Hematopoietic multipotent progenitor cell treated with erythropoietin and hydrocortisone succinate and interleukin-3 and kit ligand, for 15 days (in vitro differentiated cells): Measurements from ENCODE around the gene CCT8L2.
"Not testable (repeated sequence)": the region's sequence is repeated elsewhere in the genome, so short reads cannot be mapped to it uniquely, and the experiment has no call there.

ENCODE experiments used
- DNase-seq: peaks from one replicate; pipeline ENCODE4 v3.0.0-alpha.2; 2015; ENCODE audit warnings: low spot score

CCT8L2 gene

GRCh38 chr22:16558376-16558945 is 34.1 kb downstream of the CCT8L2 start:
- not testable (repeated sequence) for DNase-seq

GRCh38 chr22:16557511-16557910 is 35.1 kb downstream of the CCT8L2 start:
- not testable (repeated sequence) for DNase-seq

GRCh38 chr22:16555077-16555994 is 37.3 kb downstream of the CCT8L2 start:
- DNase-seq = not testable (repeated sequence)

GRCh38 chr22:16543310-16543709 is 49.3 kb downstream of the CCT8L2 start:
- DNase-seq = not testable (repeated sequence)
